ENCODE measurements around the gene WAPL. TPM values are rescaled to one million over a fixed set of nuclear protein-coding genes. Genes with fewer than 3 reads are reported as not detected.

Gene WAPL
- total and polyA plus RNA-seq, 2 of the 13 experiments (the other 11 are each of a cell fraction or from before 2014, with no cell fraction given): 13.2 to 43.5 TPM

GRCh38 chr10:86520871-86521677 lies 518 bp downstream of the WAPL start (continued):
- TF ChIP-seq, protein P1, sequence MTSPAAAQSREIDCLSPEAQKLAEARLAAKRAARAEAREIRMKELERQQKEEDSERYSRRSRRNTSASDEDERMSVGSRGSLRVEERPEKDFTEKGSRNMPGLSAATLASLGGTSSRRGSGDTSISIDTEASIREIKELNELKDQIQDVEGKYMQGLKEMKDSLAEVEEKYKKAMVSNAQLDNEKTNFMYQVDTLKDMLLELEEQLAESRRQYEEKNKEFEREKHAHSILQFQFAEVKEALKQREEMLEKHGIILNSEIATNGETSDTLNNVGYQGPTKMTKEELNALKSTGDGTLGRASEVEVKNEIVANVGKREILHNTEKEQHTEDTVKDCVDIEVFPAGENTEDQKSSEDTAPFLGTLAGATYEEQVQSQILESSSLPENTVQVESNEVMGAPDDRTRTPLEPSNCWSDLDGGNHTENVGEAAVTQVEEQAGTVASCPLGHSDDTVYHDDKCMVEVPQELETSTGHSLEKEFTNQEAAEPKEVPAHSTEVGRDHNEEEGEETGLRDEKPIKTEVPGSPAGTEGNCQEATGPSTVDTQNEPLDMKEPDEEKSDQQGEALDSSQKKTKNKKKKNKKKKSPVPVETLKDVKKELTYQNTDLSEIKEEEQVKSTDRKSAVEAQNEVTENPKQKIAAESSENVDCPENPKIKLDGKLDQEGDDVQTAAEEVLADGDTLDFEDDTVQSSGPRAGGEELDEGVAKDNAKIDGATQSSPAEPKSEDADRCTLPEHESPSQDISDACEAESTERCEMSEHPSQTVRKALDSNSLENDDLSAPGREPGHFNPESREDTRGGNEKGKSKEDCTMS (CRISPR knock-in tag; conservative IDR thresholded peaks at IDR 0.05): no peak
- TF ChIP-seq ARNTL (CRISPR knock-in tag; IDR thresholded peaks at IDR 0.05) (no peak), ZBTB10 (CRISPR knock-in tag; IDR thresholded peaks at IDR 0.05; ENCODE audit: borderline replicate concordance) (no peak), ZNF354B (CRISPR knock-in tag; IDR thresholded peaks at IDR 0.05) (no peak), ZNF230 (CRISPR knock-in tag; IDR thresholded peaks at IDR 0.05) (no peak), MXD4 (CRISPR knock-in tag; IDR thresholded peaks at IDR 0.05) (no peak), ZNF770 (CRISPR knock-in tag; IDR thresholded peaks at IDR 0.05) (no peak), ZNF33B (CRISPR knock-in tag; IDR thresholded peaks at IDR 0.05) (no peak), DR1 (CRISPR knock-in tag; IDR thresholded peaks at IDR 0.05) (no peak), THYN1 (CRISPR knock-in tag; IDR thresholded peaks at IDR 0.05; ENCODE audit: borderline replicate concordance, low read depth) (no peak), AKAP8 (CRISPR knock-in tag; IDR thresholded peaks at IDR 0.05) (no peak), NR2F1 (CRISPR knock-in tag; IDR thresholded peaks at IDR 0.05) (no peak), IRX3 (CRISPR knock-in tag; IDR thresholded peaks at IDR 0.05; ENCODE audit: borderline replicate concordance, low read depth) (no peak), ZNF552 (CRISPR knock-in tag; IDR thresholded peaks at IDR 0.05; ENCODE audit: borderline replicate concordance) (no peak), EP300 (IDR thresholded peaks at IDR 0.05; ENCODE audit: low read depth in 2 of 2, low read length in 2 of 2) (no peak), EP300 (CRISPR knock-in tag; IDR thresholded peaks at IDR 0.05; ENCODE audit: borderline replicate concordance) (no peak), BHLHE40 (IDR thresholded peaks at IDR 0.05; ENCODE audit: low read length) (no peak), MATR3 (CRISPR knock-in tag; IDR thresholded peaks at IDR 0.05) (no peak), ZNF644 (CRISPR knock-in tag; IDR thresholded peaks at IDR 0.05; ENCODE audit: low read depth) (no peak), NFYC (CRISPR knock-in tag; IDR thresholded peaks at IDR 0.05) (0 out of 2 replicates have a peak, but pooled peaks have one; percentile 15), ZNF569 (CRISPR knock-in tag; IDR thresholded peaks at IDR 0.05; ENCODE audit: borderline replicate concordance) (no peak), REL (CRISPR knock-in tag; conservative IDR thresholded peaks at IDR 0.05) (no peak), ZBTB8A (CRISPR knock-in tag; IDR thresholded peaks at IDR 0.05; ENCODE audit: borderline replicate concordance, low read depth) (no peak)
